B cell (primary cell): ENCODE data around the gene NRDE2. TPM values are rescaled to one million over a fixed set of nuclear protein-coding genes. Genes with fewer than 3 reads are reported as not detected.

Experiments used
- ATAC-seq: fragments of 200-7000 bp; cut with Tn5 transposase; one replicate; pipeline ENCODE4 v1.10.0; 2021; ENCODE audit warnings: low read depth, mild to moderate bottlenecking, moderate number of reproducible peaks, moderate library complexity
- CTCF ChIA-PET: fragments of 350-600 bp; sonication (Branson Sonifier 250); formaldehyde crosslinking; loops from one replicate; lab custom pipeline; 2021; ENCODE audit warnings: antibody characterized with exemption, inconsistent platforms; lab: Charles Lee
- POLR2A ChIA-PET: fragments of 350-600 bp; sonication (Branson Sonifier 250); formaldehyde crosslinking; loops from one replicate; lab custom pipeline; 2021; ENCODE audit warnings: antibody characterized with exemption; lab: Charles Lee
- DNase-seq: peaks from one replicate; pipeline ENCODE4 v3.0.0; 2013
- H2AFZ ChIP-seq: 2 replicates; pipeline ENCODE4 v1.6.1; 2012; ENCODE audit warnings: mild to moderate bottlenecking, low read depth, low read length; ENCODE audit not compliant: insufficient read depth, poor library complexity, severe bottlenecking
- H3K27ac ChIP-seq, 2 donors: 1 replicate in 1 of 2; 2 replicates in 1 of 2; pipeline ENCODE4 v1.5.1; 2012 to 2013; ENCODE audit warnings: low read length in 2 of 2, mild to moderate bottlenecking in 2 of 2, moderate library complexity in 1 of 2
- H3K27me3 ChIP-seq, 4 experiments: fragments of 200-600 bp in 1 of 4; sonication (generic) in 1 of 4; replicated peaks in 1 of 4; 1 replicate in 2 of 4; 2 replicates in 2 of 4; pipeline versions ENCODE4 v1.6.1 to v1.7.0; 2013 to 2016; ENCODE audit warnings: low read length in 3 of 4, mild to moderate bottlenecking in 2 of 4, mixed read lengths in 1 of 4, moderate library complexity in 1 of 4; ENCODE audit not compliant: insufficient read depth in 4 of 4, control insufficient read depth in 3 of 4; ENCODE audit errors: control extremely low read depth in 1 of 4
- H3K36me3 ChIP-seq, 2 experiments: replicated peaks in 1 of 2; 1 replicate in 1 of 2; 2 replicates in 1 of 2; pipeline versions ENCODE4 v1.6.1 to v1.7.1; 2013; ENCODE audit warnings: low read length in 1 of 2; ENCODE audit not compliant: insufficient read depth in 2 of 2, control insufficient read depth in 1 of 2; ENCODE audit errors: control extremely low read depth in 1 of 2, extremely low read depth in 1 of 2
- H3K4me1 ChIP-seq, 2 donors: fragments of 200-600 bp in 1 of 2; sonication (generic) in 1 of 2; 1 replicate in 1 of 2; 2 replicates in 1 of 2; pipeline versions ENCODE4 v1.5.1 to v1.6.1; 2013 to 2017; ENCODE audit warnings: low read length in 2 of 2; ENCODE audit not compliant: control insufficient read depth in 2 of 2, insufficient read depth in 2 of 2
- H3K4me2 ChIP-seq: replicated peaks from 2 replicates; pipeline ENCODE3; 2012; ENCODE audit warnings: mild to moderate bottlenecking, low read depth, low read length; ENCODE audit not compliant: poor library complexity, severe bottlenecking
- H3K4me3 ChIP-seq, 5 experiments: fragments of 200-600 bp in 1 of 5; sonication (generic) in 1 of 5; 1 replicate in 3 of 5; 2 replicates in 2 of 5; pipeline versions ENCODE4 v1.5.1 to v1.7.0; 2011 to 2016; ENCODE audit warnings: low read length in 4 of 5, mild to moderate bottlenecking in 4 of 5, low read depth in 2 of 5, control low read depth in 1 of 5, moderate library complexity in 1 of 5; ENCODE audit not compliant: insufficient read depth in 1 of 5; ENCODE audit errors: control extremely low read depth in 1 of 5, extremely low read depth in 1 of 5
- H3K79me2 ChIP-seq: fragments of 200-600 bp; sonication (generic); one replicate; pipeline ENCODE4 v1.6.0; 2016; ENCODE audit warnings: low read length; ENCODE audit not compliant: control insufficient read depth, insufficient read depth
- H3K9ac ChIP-seq: fragments of 200-600 bp; sonication (generic); 2 replicates; pipeline ENCODE4 v1.6.1; 2017; ENCODE audit warnings: mild to moderate bottlenecking, low read length, moderate library complexity
- H3K9me3 ChIP-seq, 3 donors: one replicate each; pipeline versions ENCODE4 v1.6.1 to v1.7.1; 2013; ENCODE audit warnings: low read length in 2 of 3; ENCODE audit not compliant: control insufficient read depth in 2 of 3, insufficient read depth in 1 of 3; ENCODE audit errors: control extremely low read depth in 1 of 3
- H4K20me1 ChIP-seq: 2 replicates; pipeline ENCODE4 v1.6.0; 2012; ENCODE audit warnings: mild to moderate bottlenecking, low read length; ENCODE audit not compliant: insufficient read depth, control insufficient read depth, poor library complexity, severe bottlenecking
- H3K27ac Mint-ChIP-seq: one replicate; pipeline ENCODE4 v1.8.0; 2021; ENCODE audit warnings: mixed read lengths
- H3K27me3 Mint-ChIP-seq: one replicate; pipeline ENCODE4 v1.8.0; 2021; ENCODE audit warnings: mixed read lengths
- H3K4me1 Mint-ChIP-seq: one replicate; pipeline ENCODE4 v1.8.0; 2021; ENCODE audit warnings: mixed read lengths
- H3K4me3 Mint-ChIP-seq: one replicate; pipeline ENCODE4 v1.8.0; 2021; ENCODE audit warnings: mixed read lengths
- H3K9me3 Mint-ChIP-seq: one replicate; pipeline ENCODE4 v1.8.0; 2022; ENCODE audit warnings: mixed read lengths; ENCODE audit not compliant: insufficient read depth
- EZH2 ChIP-seq: IDR thresholded peaks from 2 replicates; pipeline ENCODE4 v1.6.1; 2012; ENCODE audit warnings: borderline replicate concordance, low read depth, mild to moderate bottlenecking, moderate library complexity, low read length; ENCODE audit not compliant: insufficient read depth, poor library complexity, severe bottlenecking
- WGBS: methylation state at CpG from one replicate; pipeline ENCODE4 v1.1.5; 2013; ENCODE audit warnings: missing lambda C conversion rate; ENCODE audit not compliant: insufficient coverage; 5-methylcytosine and 5-hydroxymethylcytosine counted together
- intact Hi-C: fragments of 100-400 bp; cut with micrococcal nuclease; formaldehyde crosslinking; loops from one replicate; pipeline ENCODE4 v1.10.0; 2022
- polyA plus RNA-seq: library from polyadenylated mRNA; depleted of rRNA; stranded (reverse); fragments of >200 nt; gene quantifications from 2 replicates; pipeline ENCODE4 v1.2.3, GENCODE V29; 2012
- total RNA-seq, 2 donors: library from RNA; stranded (reverse); fragments of 120-200 nt in 1 of 2; gene quantifications; 1 replicate in 1 of 2; 2 replicates in 1 of 2; pipeline versions ENCODE4 v1.2.3 to v1.2.4, GENCODE V29; 2013 to 2022
- TF ChIP-seq, protein P1 (sequence below): fragments of 200-600 bp; IDR thresholded peaks from one replicate; pipeline ENCODE4 v1.8.0; 2022; ENCODE audit warnings: antibody characterized with exemption, mild to moderate bottlenecking

The NRDE2 gene
- total and polyA plus RNA-seq, 2 donors (not counting 1 experiment from before 2014, with no cell fraction given): 5.3 to 35.8 TPM

DNA sequence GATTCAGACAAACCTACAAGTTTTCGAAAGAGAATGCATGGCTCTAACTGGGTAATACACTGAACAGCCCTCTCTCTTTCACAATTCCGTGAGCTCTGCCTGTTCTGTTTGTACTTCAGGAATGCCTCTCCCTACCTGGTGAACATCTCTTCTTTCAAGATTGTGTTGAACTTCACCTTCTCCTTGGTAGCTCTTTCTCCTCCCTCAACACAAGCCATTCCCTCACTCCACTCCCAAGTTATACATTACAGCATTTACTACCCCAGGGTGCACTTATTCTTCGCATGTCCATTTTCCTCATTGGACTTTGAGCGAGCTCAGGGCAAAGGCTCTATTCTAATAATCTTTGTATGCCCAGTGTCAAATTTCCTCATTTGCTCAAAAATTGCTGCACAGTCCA is 28.3 kb downstream of the NRDE2 start:
- no peak overlapping the region for H2AFZ ChIP-seq
- intact Hi-C loops: no loop called here
- Mint-ChIP-seq H3K4me1 (peaks cover 5% of the 10 kb centered on the region), H3K9me3 (no peaks in the 10 kb centered on the region), H3K4me3 (no peak overlapping the region), H3K27ac (no peak overlapping the region), H3K27me3 (no peaks in the 10 kb centered on the region)
- no peaks in the 10 kb centered on the region for H3K27me3 ChIP-seq
- H3K36me3 ChIP-seq: peaks cover 0 to 57% of the 10 kb centered on the region in 2 experiments
- CTCF ChIA-PET: interaction anchor here (2.0 to 4.1 kb wide), 2 partner anchors 394 to 455 kb away, joined by 5 to 38 read pairs; no protein-coding TSS in a partner anchor
- H3K9me3 ChIP-seq: no peaks in the 10 kb centered on the region
- no peak for ATAC-seq
- no peak overlapping the region for H3K27ac ChIP-seq
- no peak overlapping the region for H3K4me3 ChIP-seq
- H4K20me1 ChIP-seq: no peaks in the 10 kb centered on the region
- POLR2A ChIA-PET: no interaction called here
- H3K4me1 ChIP-seq: no peaks in the 10 kb centered on the region
- TF ChIP-seq EZH2: no peak
- TF ChIP-seq, protein P1, sequence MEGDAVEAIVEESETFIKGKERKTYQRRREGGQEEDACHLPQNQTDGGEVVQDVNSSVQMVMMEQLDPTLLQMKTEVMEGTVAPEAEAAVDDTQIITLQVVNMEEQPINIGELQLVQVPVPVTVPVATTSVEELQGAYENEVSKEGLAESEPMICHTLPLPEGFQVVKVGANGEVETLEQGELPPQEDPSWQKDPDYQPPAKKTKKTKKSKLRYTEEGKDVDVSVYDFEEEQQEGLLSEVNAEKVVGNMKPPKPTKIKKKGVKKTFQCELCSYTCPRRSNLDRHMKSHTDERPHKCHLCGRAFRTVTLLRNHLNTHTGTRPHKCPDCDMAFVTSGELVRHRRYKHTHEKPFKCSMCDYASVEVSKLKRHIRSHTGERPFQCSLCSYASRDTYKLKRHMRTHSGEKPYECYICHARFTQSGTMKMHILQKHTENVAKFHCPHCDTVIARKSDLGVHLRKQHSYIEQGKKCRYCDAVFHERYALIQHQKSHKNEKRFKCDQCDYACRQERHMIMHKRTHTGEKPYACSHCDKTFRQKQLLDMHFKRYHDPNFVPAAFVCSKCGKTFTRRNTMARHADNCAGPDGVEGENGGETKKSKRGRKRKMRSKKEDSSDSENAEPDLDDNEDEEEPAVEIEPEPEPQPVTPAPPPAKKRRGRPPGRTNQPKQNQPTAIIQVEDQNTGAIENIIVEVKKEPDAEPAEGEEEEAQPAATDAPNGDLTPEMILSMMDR: no peak
- DNase-seq: no peak
- H3K9ac ChIP-seq: no peak overlapping the region
- H3K79me2 ChIP-seq: no peaks in the 10 kb centered on the region
- H3K4me2 ChIP-seq: no peak overlapping the region
- 100% methylated on average over 3 of the region's 4 CpGs for WGBS

GRCh38 chr14:90302529-90303303 is 29.0 kb downstream of the NRDE2 start:
- Histone ChIP-seq H3K4me1 (no peaks in the 10 kb centered on the region), H3K36me3 (peaks cover 0 to 57% of the 10 kb centered on the region in 2 experiments), H3K4me3 (no peak overlapping the region), H3K79me2 (no peaks in the 10 kb centered on the region), H3K27me3 (no peaks in the 10 kb centered on the region), H4K20me1 (no peaks in the 10 kb centered on the region), H3K27ac (no peak overlapping the region), H3K9me3 (no peaks in the 10 kb centered on the region), H3K9ac (no peak overlapping the region), H2AFZ (no peak overlapping the region), H3K4me2 (no peak overlapping the region)
- no peak for DNase-seq
- 96% methylated on average over 8 of the region's 10 CpGs for WGBS
- ChIA-PET CTCF (interaction anchor here (1.1 to 4.1 kb wide), 4 partner anchors 113 to 456 kb away, joined by 3 to 38 read pairs (median 4); no protein-coding TSS in a partner anchor), POLR2A (no interaction called here)
- no peak overlapping the region for H3K4me3 Mint-ChIP-seq
- TF ChIP-seq, protein P1: no peak
- TF ChIP-seq EZH2: no peak
- no peaks in the 10 kb centered on the region for H3K9me3 Mint-ChIP-seq
- H3K27ac Mint-ChIP-seq: no peak overlapping the region
- intact Hi-C loops: no loop called here
- no peak for ATAC-seq
- H3K4me1 Mint-ChIP-seq: peaks cover 5% of the 10 kb centered on the region
- no peaks in the 10 kb centered on the region for H3K27me3 Mint-ChIP-seq
